Upper lobe of right lung (tissue), 1 donor: Measurements from ENCODE around the gene PDK2. TPM values are rescaled to one million over a fixed set of nuclear protein-coding genes. Genes with fewer than 3 reads are reported as not detected.

Source experiments
- ATAC-seq: fragments of 200-7000 bp; cut with Tn5 transposase; one replicate; pipeline ENCODE4 v1.9.1; 2020; ENCODE audit warnings: mild to moderate bottlenecking, moderate library complexity
- DNase-seq: peaks from one replicate; pipeline ENCODE4 v3.0.0-alpha.2; 2020
- H3K27ac ChIP-seq: fragments of 200-600 bp; one replicate; pipeline ENCODE4 v1.8.0; 2022
- H3K27me3 ChIP-seq: fragments of 200-600 bp; one replicate; pipeline ENCODE4 v1.8.0; 2022; ENCODE audit warnings: mild to moderate bottlenecking
- H3K36me3 ChIP-seq: fragments of 200-600 bp; one replicate; pipeline ENCODE4 v1.8.0; 2022
- H3K4me1 ChIP-seq: fragments of 200-600 bp; one replicate; pipeline ENCODE4 v1.8.0; 2022
- H3K4me3 ChIP-seq: fragments of 200-600 bp; one replicate; pipeline ENCODE4 v1.8.0; 2022; ENCODE audit warnings: mild to moderate bottlenecking
- H3K9me3 ChIP-seq: fragments of 200-600 bp; one replicate; pipeline ENCODE4 v1.8.0; 2022
- CTCF ChIP-seq: fragments of 200-600 bp; IDR thresholded peaks from one replicate; pipeline ENCODE4 v1.8.0; 2022; ENCODE audit warnings: antibody characterized with exemption
- intact Hi-C: fragments of 100-400 bp; cut with DNase I; formaldehyde crosslinking; loops from one replicate; pipeline ENCODE4 v1.11.0; 2022
- total RNA-seq: library from RNA; stranded (reverse); fragmentation: NEBNext Ultra II Directional; extraction: Animal tissue kit (Norgen Biotek cat#: 25700); gene quantifications from one replicate; pipeline ENCODE4 v1.2.1, GENCODE V29; 2021
- donor health status: DM: no; HTN: yes; CAD: no; lungs with severe emphysema.

The PDK2 gene
- total RNA-seq, 1 donor from 2014 or later, result 30.2 TPM

- H3K4me3 ChIP-seq, result no peak overlapping the region
- ATAC-seq (no peak), DNase-seq (no peak)
- TF ChIP-seq CTCF, result no peak
- peaks cover 11% of the 10 kb centered on the region for H3K4me1 ChIP-seq
- no peaks in the 10 kb centered on the region for H3K9me3 ChIP-seq
- no peak overlapping the region for H3K27ac ChIP-seq
- H3K27me3 ChIP-seq, result no peaks in the 10 kb centered on the region
- intact Hi-C loops, result no loop called here
- H3K36me3 ChIP-seq, result peaks cover 32% of the 10 kb centered on the region
These were observed 1.3 kb upstream of the PDK2 start for GRCh38 chr17:50093807-50094206.

GRCh38 chr17:50094243-50094752 is 853 bp upstream of the PDK2 start:
- ATAC-seq (peak; percentile 75), DNase-seq (peak; percentile 94)
- Histone ChIP-seq H3K36me3 (peaks cover 32% of the 10 kb centered on the region), H3K27me3 (no peaks in the 10 kb centered on the region), H3K4me1 (peaks cover 11% of the 10 kb centered on the region), H3K27ac (peak overlapping the region; percentile 44), H3K4me3 (peak overlapping the region; percentile 95), H3K9me3 (no peaks in the 10 kb centered on the region)
- intact Hi-C loops, result no loop called here
- TF ChIP-seq CTCF, result peak; percentile 96

DNA sequence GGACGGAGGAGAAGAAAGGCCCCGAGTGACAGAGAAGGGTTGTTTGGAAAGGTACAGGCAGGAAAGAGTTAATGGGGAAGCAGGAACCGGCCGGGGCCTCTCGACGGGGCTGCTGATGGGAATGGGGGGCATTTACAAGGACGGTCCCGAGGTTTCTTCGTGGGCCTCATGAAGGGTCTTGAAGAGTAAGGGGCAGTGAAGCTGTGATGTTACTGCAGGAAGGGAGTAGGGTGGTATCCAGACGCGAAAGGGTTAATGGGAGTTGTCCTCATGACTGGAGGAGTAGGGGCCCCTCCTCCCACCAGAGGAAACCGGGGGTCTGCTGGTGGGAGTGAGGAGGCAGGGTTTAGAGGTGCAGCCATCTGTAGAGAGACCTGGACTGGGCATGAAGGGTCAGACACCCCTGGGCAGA is 481 bp downstream of the PDK2 start:
- TF ChIP-seq CTCF, result no peak
- Histone ChIP-seq H3K9me3 (no peaks in the 10 kb centered on the region), H3K27me3 (no peaks in the 10 kb centered on the region), H3K4me3 (peak overlapping the region; percentile 95), H3K27ac (peak overlapping the region; percentile 87), H3K4me1 (peaks cover 13% of the 10 kb centered on the region), H3K36me3 (peaks cover 27% of the 10 kb centered on the region)
- ATAC-seq (no peak), DNase-seq (no peak)
- intact Hi-C loops, result no loop called here

GRCh38 chr17:50096092-50096491 is 941 bp downstream of the PDK2 start:
- Histone ChIP-seq H3K27ac (peak overlapping the region; percentile 87), H3K9me3 (no peaks in the 10 kb centered on the region), H3K4me3 (peak overlapping the region; percentile 95), H3K4me1 (peaks cover 13% of the 10 kb centered on the region), H3K27me3 (no peaks in the 10 kb centered on the region), H3K36me3 (peaks cover 27% of the 10 kb centered on the region)
- intact Hi-C loops, result no loop called here
- ATAC-seq (no peak), DNase-seq (no peak)
- no peak for TF ChIP-seq CTCF

GRCh38 chr17:50096758-50097157 is 1.6 kb downstream of the PDK2 start:
- Histone ChIP-seq H3K4me1 (peaks cover 15% of the 10 kb centered on the region), H3K9me3 (no peaks in the 10 kb centered on the region), H3K4me3 (no peak overlapping the region), H3K27me3 (no peaks in the 10 kb centered on the region), H3K36me3 (peaks cover 27% of the 10 kb centered on the region), H3K27ac (no peak overlapping the region)
- intact Hi-C loops, result no loop called here
- no peak for DNase-seq
- TF ChIP-seq CTCF, result no peak
- no peak for ATAC-seq

GRCh38 chr17:50097455-50097854 is 2.3 kb downstream of the PDK2 start:
- no peaks in the 10 kb centered on the region for H3K27me3 ChIP-seq
- no peaks in the 10 kb centered on the region for H3K9me3 ChIP-seq
- no peak overlapping the region for H3K4me3 ChIP-seq
- peaks cover 21% of the 10 kb centered on the region for H3K4me1 ChIP-seq
- peaks cover 27% of the 10 kb centered on the region for H3K36me3 ChIP-seq
- no peak for DNase-seq
- no peak for TF ChIP-seq CTCF
- H3K27ac ChIP-seq, result no peak overlapping the region
- intact Hi-C loops, result no loop called here
- no peak for ATAC-seq
